ENCODE data around the gene FIGNL2.
A peak's percentile ranks its signal among the peaks of the same experiment; 100 is the strongest.
"Not testable (repeated sequence)": the region's sequence is repeated elsewhere in the genome, so short reads cannot be mapped to it uniquely, and the experiment has no call there.

The FIGNL2 gene

GRCh38 chr12:51848326-51848727, at the start of gene FIGNL2:
TSS of gene FIGNL2 (minus strand) at chr12:51848718. CDS start at chr12:51822413, 26,305 bp downstream.
- Mint-ChIP-seq H3K27ac (no peak within 1 kb of the TSS), H3K9me3 (no peaks in the 10 kb centered on the region), H3K4me1 (peaks cover 28% of the 10 kb centered on the region), H3K27me3 (peaks cover 21% of the 10 kb centered on the region), H3K4me3 (peak within 1 kb of the TSS; percentile 64), H3K36me3 (no peaks in the 10 kb centered on the region)

- Mint-ChIP-seq H3K36me3 (no peaks in the 10 kb centered on the region), H3K27me3 (peaks cover under 1% of the 10 kb centered on the region), H3K9me3 (no peaks in the 10 kb centered on the region), H3K4me1 (no peaks in the 10 kb centered on the region), H3K4me3 (no peak overlapping the region), H3K27ac (no peak overlapping the region)
These were observed 48.7 kb upstream of the FIGNL2 start for GRCh38 chr12:51897181-51897580.

- Mint-ChIP-seq H3K27me3 (no peaks in the 10 kb centered on the region), H3K4me1 (no peaks in the 10 kb centered on the region), H3K4me3 (no peak overlapping the region), H3K27ac (no peak overlapping the region), H3K9me3 (no peaks in the 10 kb centered on the region), H3K36me3 (no peaks in the 10 kb centered on the region)
These were observed 47.7 kb upstream of the FIGNL2 start for GRCh38 chr12:51896236-51896635.

GRCh38 chr12:51895378-51896135, 47.0 kb upstream of the FIGNL2 start:
- Mint-ChIP-seq H3K4me3 (no peak overlapping the region), H3K27ac (no peak overlapping the region), H3K9me3 (no peaks in the 10 kb centered on the region), H3K4me1 (no peaks in the 10 kb centered on the region), H3K27me3 (no peaks in the 10 kb centered on the region), H3K36me3 (no peaks in the 10 kb centered on the region)

- H3K9me3 Mint-ChIP-seq = no peaks in the 10 kb centered on the region
- H3K4me1 Mint-ChIP-seq = no peaks in the 10 kb centered on the region
- no peak overlapping the region for H3K27ac Mint-ChIP-seq
- no peaks in the 10 kb centered on the region for H3K36me3 Mint-ChIP-seq
- no peak overlapping the region for H3K4me3 Mint-ChIP-seq
- no peaks in the 10 kb centered on the region for H3K27me3 Mint-ChIP-seq
These were observed 45.3 kb upstream of the FIGNL2 start for GRCh38 chr12:51893786-51894185.

- no peaks in the 10 kb centered on the region for H3K9me3 Mint-ChIP-seq
- no peak overlapping the region for H3K27ac Mint-ChIP-seq
- H3K4me3 Mint-ChIP-seq = no peak overlapping the region
- no peaks in the 10 kb centered on the region for H3K27me3 Mint-ChIP-seq
- no peaks in the 10 kb centered on the region for H3K4me1 Mint-ChIP-seq
- no peaks in the 10 kb centered on the region for H3K36me3 Mint-ChIP-seq
These were observed 43.3 kb upstream of the FIGNL2 start for GRCh38 chr12:51891843-51892242.

- Mint-ChIP-seq H3K27ac (no peak overlapping the region), H3K36me3 (no peaks in the 10 kb centered on the region), H3K9me3 (no peaks in the 10 kb centered on the region), H3K27me3 (no peaks in the 10 kb centered on the region), H3K4me1 (peaks cover 9% of the 10 kb centered on the region), H3K4me3 (no peak overlapping the region)
These were observed 42.1 kb upstream of the FIGNL2 start for GRCh38 chr12:51890511-51891171.

GRCh38 chr12:51890133-51890464, 41.6 kb upstream of the FIGNL2 start:
- no peak overlapping the region for H3K4me3 Mint-ChIP-seq
- no peaks in the 10 kb centered on the region for H3K36me3 Mint-ChIP-seq
- H3K4me1 Mint-ChIP-seq = peaks cover 14% of the 10 kb centered on the region
- H3K27me3 Mint-ChIP-seq = no peaks in the 10 kb centered on the region
- no peak overlapping the region for H3K27ac Mint-ChIP-seq
- H3K9me3 Mint-ChIP-seq = no peaks in the 10 kb centered on the region

- Mint-ChIP-seq H3K4me1 (peaks cover 17% of the 10 kb centered on the region), H3K9me3 (no peaks in the 10 kb centered on the region), H3K4me3 (no peak overlapping the region), H3K27ac (no peak overlapping the region), H3K36me3 (no peaks in the 10 kb centered on the region), H3K27me3 (no peaks in the 10 kb centered on the region)
These were observed 41.0 kb upstream of the FIGNL2 start for GRCh38 chr12:51889216-51890132.

GRCh38 chr12:51888316-51889215, 40.0 kb upstream of the FIGNL2 start:
- H3K27ac Mint-ChIP-seq = no peak overlapping the region
- no peak overlapping the region for H3K4me3 Mint-ChIP-seq
- H3K27me3 Mint-ChIP-seq = no peaks in the 10 kb centered on the region
- H3K4me1 Mint-ChIP-seq = peaks cover 17% of the 10 kb centered on the region
- no peaks in the 10 kb centered on the region for H3K9me3 Mint-ChIP-seq
- no peaks in the 10 kb centered on the region for H3K36me3 Mint-ChIP-seq

GRCh38 chr12:51887476-51888315, 39.2 kb upstream of the FIGNL2 start, which contains the start of gene ANKRD33:
TSS of gene ANKRD33 (plus strand) at chr12:51888103. CDS start at chr12:51888187, 84 bp downstream.
- Mint-ChIP-seq H3K4me1 (peaks cover 17% of the 10 kb centered on the region), H3K9me3 (no peaks in the 10 kb centered on the region), H3K27me3 (no peaks in the 10 kb centered on the region), H3K36me3 (no peaks in the 10 kb centered on the region), H3K4me3 (no peak within 1 kb of the TSS), H3K27ac (peak within 1 kb of the TSS; percentile 30)

- Mint-ChIP-seq H3K27ac (peak overlapping the region; percentile 95), H3K4me3 (peak overlapping the region; percentile 71), H3K27me3 (no peaks in the 10 kb centered on the region), H3K36me3 (no peaks in the 10 kb centered on the region), H3K9me3 (no peaks in the 10 kb centered on the region), H3K4me1 (peaks cover 17% of the 10 kb centered on the region)
These were observed 37.6 kb upstream of the FIGNL2 start for GRCh38 chr12:51886021-51886710.

- H3K27me3 Mint-ChIP-seq, H3K9me3 Mint-ChIP-seq, H3K36me3 Mint-ChIP-seq: not testable (repeated sequence)
- Mint-ChIP-seq H3K4me1 (peaks cover 17% of the 10 kb centered on the region), H3K27ac (peak overlapping the region; percentile 95), H3K4me3 (peak overlapping the region; percentile 3)
These were observed 36.9 kb upstream of the FIGNL2 start for GRCh38 chr12:51885294-51886020.

Data from activated naive CD4-positive, alpha-beta T cell treated with anti-CD3 and anti-CD28 coated beads, Interleukin-2, amount 50 U/mL, for 24 hours (primary cell).